Stimulated activated CD4-positive, alpha-beta T cell treated with anti-CD3 and anti-CD28 coated beads, TNF-alpha, amount 100 ng/mL, for 48 hours (primary cell): ENCODE results near the gene ZNF883.

Experiments used
- DNase-seq, 3 donors: peaks; one replicate each; pipeline ENCODE4 v3.0.0-alpha.2; 2020; ENCODE audit warnings: low read depth in 3 of 3

The ZNF883 gene

GRCh38 chr9:112917987-112918362 lies 94.0 kb downstream of the ZNF883 start:
- no peak for DNase-seq

DNA sequence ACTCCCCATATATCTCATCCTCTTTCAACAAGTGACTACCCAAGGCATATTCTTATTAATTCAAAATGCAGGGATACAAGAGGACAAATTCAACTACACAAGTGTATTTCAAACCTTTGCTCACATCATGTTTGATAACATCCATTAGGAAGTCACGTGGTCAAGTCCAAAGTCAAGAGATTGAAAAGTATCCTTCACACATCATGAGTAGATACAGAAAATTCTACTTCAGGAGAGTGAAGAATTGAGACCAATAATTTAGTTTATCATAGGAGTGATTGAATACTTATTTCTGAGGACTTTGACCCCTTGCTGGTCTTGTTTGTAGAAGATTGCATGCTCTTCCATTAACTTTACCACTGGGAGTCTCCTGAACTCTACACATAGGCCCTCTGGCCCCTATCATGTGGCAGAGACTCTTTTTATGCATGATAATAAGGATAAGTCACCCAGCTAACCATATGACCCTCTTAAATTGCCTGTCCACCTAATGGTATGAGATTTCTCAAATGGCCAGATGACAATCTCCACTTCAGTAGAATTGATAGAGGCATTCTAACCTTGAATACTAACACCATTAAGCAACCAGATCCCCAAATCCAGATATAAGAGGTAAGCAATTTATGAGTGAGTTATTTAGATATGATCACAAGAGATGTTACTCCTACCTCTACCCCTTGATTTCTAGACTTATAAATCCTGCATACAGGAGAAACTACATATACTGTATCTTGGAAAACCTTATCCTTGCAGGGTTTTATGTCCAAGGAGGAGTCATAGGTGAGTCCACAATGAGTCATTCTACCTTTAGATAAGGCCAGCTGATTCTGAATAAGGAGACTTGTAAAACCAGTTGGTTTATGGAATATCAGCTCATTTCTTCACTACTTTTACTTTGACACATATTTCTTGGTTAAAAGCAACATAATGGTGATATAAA lies 94.7 kb downstream of the ZNF883 start:
- DNase-seq: no peak

- DNase-seq: no peak
These were observed 97.5 kb downstream of the ZNF883 start for GRCh38 chr9:112914524-112914923.

DNA sequence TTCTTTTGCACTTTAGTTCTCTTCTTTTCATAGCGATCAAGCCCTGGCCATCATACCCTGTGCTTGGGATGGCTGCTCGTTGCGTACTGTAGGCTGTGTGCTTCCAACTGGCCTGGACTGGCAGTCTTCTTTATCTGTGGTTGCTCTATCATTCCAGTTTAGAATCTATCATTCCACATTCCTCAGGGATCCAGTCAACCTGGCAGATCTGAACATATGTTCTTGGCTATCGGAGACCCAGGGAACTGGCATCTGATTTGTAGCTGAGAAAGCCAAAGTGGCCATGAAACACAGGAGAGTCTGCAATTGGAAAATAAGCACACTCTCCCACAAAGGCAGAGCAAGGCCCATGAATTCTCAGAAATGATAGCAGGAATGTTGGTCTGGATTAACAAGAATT lies 98.7 kb downstream of the ZNF883 start:
- DNase-seq: no peak

DNA sequence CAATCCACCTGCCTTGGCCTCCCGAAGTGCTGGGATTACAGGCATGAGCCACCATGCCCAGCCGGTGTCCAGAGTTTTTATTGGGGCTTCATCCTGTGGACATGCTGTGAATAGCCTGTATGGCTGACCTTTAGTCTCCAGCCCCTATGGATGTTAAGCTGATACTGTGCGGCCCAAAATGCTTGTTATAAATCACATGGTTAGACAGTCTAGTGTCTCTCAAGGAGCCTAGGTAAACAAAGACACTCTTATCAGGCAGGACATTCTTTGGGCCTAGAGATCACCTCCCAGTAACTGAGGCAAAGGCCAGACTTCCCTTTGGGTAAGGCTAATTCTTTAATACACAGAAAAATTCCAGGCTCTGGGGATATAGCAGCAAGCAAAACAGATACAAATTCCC lies 99.4 kb downstream of the ZNF883 start:
- DNase-seq: no peak

DNA sequence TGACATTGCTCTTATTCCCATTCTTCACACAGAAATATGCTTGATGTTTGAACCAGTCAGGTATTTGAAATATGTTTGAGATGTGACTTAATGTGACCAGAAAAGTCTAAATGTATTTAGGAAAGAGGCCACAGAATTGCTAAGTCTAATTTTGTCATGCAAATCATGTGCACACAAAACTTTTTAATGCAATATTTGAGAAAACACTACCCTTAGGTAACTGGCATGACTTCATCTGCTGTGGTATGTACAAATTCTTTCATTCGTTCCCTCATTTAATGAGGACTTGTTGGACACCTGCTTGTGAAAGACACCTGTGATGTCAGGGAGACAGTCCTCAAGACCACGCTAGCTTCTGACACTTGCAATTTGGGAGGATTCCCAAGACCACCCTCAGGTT lies 100.3 kb downstream of the ZNF883 start:
- DNase-seq: no peak
